Choroid plexus epithelial cell (primary cell): Measurements from ENCODE around the gene NBR1.
"Not testable (repeated sequence)": the region's sequence is repeated elsewhere in the genome, so short reads cannot be mapped to it uniquely, and the experiment has no call there.

Experiments
- DNase-seq: peaks from one replicate; pipeline ENCODE4 v3.0.0-alpha.2; 2010; ENCODE audit warnings: low read depth
- H3K4me3 ChIP-seq: 2 replicates; pipeline ENCODE4 v1.5.1; 2011; ENCODE audit warnings: low read depth, mild to moderate bottlenecking, control low read depth, low read length, moderate library complexity
- TF ChIP-seq, protein P1 (sequence below): conservative IDR thresholded peaks from 2 replicates; pipeline ENCODE4 v1.5.1; 2011; ENCODE audit warnings: low read depth, mild to moderate bottlenecking, control low read depth, inconsistent platforms, low read length, moderate library complexity

NBR1 gene, protein sequence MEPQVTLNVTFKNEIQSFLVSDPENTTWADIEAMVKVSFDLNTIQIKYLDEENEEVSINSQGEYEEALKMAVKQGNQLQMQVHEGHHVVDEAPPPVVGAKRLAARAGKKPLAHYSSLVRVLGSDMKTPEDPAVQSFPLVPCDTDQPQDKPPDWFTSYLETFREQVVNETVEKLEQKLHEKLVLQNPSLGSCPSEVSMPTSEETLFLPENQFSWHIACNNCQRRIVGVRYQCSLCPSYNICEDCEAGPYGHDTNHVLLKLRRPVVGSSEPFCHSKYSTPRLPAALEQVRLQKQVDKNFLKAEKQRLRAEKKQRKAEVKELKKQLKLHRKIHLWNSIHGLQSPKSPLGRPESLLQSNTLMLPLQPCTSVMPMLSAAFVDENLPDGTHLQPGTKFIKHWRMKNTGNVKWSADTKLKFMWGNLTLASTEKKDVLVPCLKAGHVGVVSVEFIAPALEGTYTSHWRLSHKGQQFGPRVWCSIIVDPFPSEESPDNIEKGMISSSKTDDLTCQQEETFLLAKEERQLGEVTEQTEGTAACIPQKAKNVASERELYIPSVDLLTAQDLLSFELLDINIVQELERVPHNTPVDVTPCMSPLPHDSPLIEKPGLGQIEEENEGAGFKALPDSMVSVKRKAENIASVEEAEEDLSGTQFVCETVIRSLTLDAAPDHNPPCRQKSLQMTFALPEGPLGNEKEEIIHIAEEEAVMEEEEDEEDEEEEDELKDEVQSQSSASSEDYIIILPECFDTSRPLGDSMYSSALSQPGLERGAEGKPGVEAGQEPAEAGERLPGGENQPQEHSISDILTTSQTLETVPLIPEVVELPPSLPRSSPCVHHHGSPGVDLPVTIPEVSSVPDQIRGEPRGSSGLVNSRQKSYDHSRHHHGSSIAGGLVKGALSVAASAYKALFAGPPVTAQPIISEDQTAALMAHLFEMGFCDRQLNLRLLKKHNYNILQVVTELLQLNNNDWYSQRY

DNA sequence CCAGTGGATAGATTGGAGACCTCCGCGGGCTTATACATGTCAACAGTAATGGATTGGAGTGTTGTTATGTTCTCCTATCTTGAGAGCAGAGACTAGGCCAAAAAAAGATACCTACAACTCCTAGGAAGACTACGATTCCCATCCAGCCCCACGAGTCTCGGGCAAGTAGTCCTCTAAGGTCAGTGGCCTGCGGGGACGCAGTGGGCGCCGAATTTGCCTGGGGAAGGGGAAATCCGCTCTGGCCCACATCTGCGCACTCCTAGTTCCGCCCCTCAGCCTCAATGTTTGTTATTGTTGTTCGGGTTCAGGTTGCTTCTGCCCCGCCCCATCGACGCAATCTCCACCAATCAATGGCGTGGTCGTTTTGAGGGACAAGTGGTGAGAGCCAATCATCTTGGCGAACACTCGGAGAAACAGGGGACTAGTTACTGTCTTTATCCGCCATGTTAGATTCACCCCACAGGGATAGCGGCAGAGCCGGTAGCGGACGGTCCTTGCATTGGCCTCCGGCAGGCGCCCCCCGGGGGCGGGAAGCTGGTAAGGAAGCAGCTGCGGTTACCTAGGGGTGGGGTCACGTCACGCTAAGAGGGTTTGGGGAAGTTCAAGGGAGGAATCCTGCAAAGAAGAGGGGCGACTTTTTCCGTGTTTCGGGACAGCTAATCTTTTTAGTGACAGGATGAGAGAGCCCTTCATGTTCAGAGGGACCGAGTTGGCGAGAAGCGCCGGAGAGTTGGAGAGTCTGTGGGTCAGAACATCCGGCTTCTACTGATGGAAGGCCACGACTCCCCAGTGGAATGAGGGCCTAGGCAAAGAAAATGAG is at the start of gene NBR1:
TSS of gene NBR1 (plus strand) at position 449 of the 820 bp plus-strand sequence. CDS start 4,586 bp downstream, outside the sequence.
- DNase-seq = peak; percentile 99
- TF ChIP-seq, protein P1, sequence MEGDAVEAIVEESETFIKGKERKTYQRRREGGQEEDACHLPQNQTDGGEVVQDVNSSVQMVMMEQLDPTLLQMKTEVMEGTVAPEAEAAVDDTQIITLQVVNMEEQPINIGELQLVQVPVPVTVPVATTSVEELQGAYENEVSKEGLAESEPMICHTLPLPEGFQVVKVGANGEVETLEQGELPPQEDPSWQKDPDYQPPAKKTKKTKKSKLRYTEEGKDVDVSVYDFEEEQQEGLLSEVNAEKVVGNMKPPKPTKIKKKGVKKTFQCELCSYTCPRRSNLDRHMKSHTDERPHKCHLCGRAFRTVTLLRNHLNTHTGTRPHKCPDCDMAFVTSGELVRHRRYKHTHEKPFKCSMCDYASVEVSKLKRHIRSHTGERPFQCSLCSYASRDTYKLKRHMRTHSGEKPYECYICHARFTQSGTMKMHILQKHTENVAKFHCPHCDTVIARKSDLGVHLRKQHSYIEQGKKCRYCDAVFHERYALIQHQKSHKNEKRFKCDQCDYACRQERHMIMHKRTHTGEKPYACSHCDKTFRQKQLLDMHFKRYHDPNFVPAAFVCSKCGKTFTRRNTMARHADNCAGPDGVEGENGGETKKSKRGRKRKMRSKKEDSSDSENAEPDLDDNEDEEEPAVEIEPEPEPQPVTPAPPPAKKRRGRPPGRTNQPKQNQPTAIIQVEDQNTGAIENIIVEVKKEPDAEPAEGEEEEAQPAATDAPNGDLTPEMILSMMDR = peak; percentile 28
- H3K4me3 ChIP-seq = peak within 1 kb of the TSS; percentile 84

DNA sequence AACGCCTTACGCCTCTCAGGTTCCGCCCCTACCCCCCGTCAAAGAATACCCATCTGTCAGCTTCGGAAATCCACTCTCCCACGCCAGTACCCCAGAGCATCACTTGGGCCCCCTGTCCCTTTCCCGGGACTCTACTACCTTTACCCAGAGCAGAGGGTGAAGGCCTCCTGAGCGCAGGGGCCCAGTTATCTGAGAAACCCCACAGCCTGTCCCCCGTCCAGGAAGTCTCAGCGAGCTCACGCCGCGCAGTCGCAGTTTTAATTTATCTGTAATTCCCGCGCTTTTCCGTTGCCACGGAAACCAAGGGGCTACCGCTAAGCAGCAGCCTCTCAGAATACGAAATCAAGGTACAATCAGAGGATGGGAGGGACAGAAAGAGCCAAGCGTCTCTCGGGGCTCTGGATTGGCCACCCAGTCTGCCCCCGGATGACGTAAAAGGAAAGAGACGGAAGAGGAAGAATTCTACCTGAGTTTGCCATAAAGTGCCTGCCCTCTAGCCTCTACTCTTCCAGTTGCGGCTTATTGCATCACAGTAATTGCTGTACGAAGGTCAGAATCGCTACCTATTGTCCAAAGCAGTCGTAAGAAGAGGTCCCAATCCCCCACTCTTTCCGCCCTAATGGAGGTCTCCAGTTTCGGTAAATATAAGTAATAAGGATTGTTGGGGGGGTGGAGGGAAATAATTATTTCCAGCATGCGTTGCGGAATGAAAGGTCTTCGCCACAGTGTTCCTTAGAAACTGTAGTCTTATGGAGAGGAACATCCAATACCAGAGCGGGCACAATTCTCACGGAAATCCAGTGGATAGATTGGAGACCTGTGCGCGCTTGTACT is 45.7 kb upstream of the NBR1 start, which contains the start of gene BRCA1:
TSS of gene BRCA1 (minus strand) at position 232 of the 834 bp plus-strand sequence. CDS start 1,268 bp downstream, outside the sequence.
- peak within 1 kb of the TSS; percentile 85 for H3K4me3 ChIP-seq
- peak; percentile 99 for DNase-seq
- TF ChIP-seq, protein P1 = no peak

DNA sequence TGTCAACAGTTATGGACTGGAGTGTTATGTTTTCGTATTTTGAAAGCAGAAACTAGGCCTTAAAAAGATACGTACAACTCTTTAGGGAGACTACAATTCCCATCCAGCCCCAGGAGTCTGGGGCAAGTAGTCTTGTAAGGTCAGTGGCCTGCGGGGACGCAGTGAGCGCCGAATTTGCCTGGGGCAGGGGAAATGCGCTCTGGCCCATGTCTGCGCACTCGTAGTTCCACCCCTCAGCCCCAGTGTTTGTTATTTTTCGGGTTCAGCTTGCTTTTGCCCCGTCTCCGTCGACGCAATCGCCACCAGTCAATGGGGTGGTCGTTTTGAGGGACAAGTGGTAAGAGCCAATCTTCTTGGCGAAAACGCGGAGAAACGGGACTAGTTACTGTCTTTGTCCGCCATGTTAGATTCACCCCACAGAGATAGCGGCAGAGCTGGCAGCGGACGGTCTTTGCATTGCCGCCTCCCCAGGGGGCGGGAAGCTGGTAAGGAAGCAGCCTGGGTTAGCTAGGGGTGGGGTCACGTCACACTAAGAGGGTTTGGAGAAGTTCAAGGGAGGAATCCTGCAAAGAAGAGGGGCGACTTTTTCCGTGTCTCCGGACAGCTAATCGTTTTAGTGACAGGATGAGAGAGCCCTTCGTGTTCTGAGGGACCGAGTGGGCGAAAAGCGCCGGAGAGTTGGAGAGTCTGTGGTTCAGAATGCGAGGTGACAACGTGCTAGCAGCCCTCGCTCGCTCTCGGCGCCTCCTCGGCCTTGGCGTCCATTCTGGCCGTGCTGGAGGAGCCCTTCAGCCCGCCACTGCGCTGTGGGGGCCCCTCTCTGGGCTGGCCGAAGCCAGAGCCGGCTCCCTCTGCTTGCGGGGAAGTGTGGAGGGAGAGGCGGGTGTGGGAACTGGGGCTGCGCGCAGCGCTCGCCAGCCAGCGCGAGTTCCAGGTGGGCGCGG is 44.8 kb upstream of the NBR1 start:
- peak overlapping the region; percentile 85 for H3K4me3 ChIP-seq
- no peak for DNase-seq
- TF ChIP-seq, protein P1 = no peak

DNA sequence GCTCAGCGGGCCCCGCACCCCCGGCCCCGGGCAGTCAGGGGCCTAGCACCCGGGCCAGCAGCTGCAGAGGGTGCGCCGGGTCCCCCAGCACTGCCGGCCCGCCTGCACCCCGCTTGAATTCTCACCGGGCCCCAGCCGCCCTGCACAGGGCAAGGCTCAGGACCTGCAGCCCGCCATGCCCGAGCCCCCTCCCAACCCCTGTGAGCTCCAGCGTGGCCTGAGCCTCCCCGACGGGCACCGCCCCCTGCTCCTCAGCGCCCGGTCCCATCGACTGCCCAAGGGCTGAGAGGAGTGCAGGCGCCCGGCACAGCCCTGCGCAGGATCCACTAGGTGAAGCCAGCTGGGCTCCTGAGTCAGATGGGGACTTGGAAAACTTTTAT is 44.1 kb upstream of the NBR1 start:
- TF ChIP-seq, protein P1 = no peak
- H3K4me3 ChIP-seq = no peak overlapping the region
- no peak for DNase-seq

DNA sequence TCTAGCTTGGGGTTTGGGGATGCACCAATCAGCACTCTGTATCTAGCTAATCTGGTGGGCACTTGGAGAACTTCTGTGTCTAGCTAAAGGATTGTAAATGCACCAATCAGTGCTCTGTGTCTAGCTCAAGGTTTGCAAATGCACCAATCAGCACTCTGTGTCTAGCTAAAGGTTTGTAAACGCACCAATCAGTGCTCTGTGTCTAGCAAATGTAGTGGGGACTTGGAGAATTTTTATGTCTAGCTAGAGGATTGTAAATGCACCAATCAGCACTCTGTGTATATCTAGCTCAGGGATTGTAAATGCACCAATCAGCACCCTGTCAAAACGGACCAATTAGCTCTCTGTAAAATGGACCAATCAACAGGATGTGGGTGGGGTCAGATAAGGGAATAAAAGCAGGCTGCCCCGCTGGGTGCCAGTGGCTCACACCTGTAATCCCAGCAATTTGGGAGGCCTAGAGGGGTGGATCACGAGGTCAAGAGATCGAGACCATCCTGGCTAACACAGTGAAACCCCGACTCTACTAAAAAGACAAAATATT is 43.6 kb upstream of the NBR1 start:
- not testable (repeated sequence) for DNase-seq, H3K4me3 ChIP-seq

DNA sequence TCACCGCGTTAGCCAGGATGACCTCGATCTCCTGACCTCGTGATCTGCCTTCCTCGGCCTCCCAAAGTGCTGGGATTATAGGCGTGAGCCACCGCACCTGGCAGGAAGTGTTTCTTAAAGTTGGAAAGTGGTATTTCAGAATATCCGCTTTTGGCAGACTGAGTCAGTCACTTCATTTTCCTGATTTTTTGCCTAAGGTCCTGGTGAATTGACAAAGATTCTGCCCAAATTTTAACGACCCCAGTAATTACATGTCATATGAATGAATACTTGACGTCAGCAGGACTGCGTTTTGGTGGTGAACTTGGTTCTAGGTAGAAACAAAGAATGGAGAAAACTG is 41.4 kb upstream of the NBR1 start:
- H3K4me3 ChIP-seq = no peak overlapping the region
- TF ChIP-seq, protein P1 = no peak
- no peak for DNase-seq
